Heart left ventricle (tissue), 13 donors: ENCODE data around the gene C19orf67.

Source experiments
- CTCF ChIP-seq, 12 donors: fragments of 200-600 bp; sonication (generic) in 4 of 12; IDR thresholded peaks; one replicate each; pipeline versions ENCODE4 v1.5.0 to v1.8.0; 2018 to 2022; ENCODE audit warnings: antibody characterized with exemption in 12 of 12, mild to moderate bottlenecking in 5 of 12
- POLR2A ChIP-seq, 2 donors: fragments of 450-650 bp; IDR thresholded peaks; one replicate each; pipeline ENCODE4 v1.6.1; 2017; ENCODE audit warnings: antibody characterized with exemption in 2 of 2, mild to moderate bottlenecking in 2 of 2, moderate library complexity in 2 of 2
- donor health status: ischemic (EF 13 %, LVEDD 7.1; RV severe dilation, severe dysfunction).
- donor health status: DM: no; HTN: yes; CAD: no.
- donor health status: DM: no; HTN: no; CAD: no.
- donor health status: ischemic (EF 25% LVEDD 6.9; RV normal size, moderate dysfunction).
- donor health status: ischemic (EF 25% LVEDD 5.7; RV mildly dilated, moderate dysfunction).
- donor health status: ischemic (EF 35%, LVEDD 5.7; RV mildly dilated, moderate dysfunction).
- donor health status: nonischemic (EF 11% LVEDD 7.7; RV severe dilation, severe dysfunction).
- donor health status: DM: yes; HTN: yes; CAD: no.
- donor health status: PGD.
- donor health status: ischemic (EF 29% LVEDD 5.4; RV normal size, mild dysfunction).
- donor health status: nonischemic (EF 23%, LVEDD 6.1; RV moderate dilation, normal function).

GRCh38 chr19:14035706-14036105 lies 49.9 kb downstream of the C19orf67 start:
- TF ChIP-seq CTCF (IDR thresholded peaks at IDR 0.05) (no peak), POLR2A (IDR thresholded peaks at IDR 0.05) (no peak)
